ENCODE measurements around the gene WDR83.

The WDR83 gene

DNA sequence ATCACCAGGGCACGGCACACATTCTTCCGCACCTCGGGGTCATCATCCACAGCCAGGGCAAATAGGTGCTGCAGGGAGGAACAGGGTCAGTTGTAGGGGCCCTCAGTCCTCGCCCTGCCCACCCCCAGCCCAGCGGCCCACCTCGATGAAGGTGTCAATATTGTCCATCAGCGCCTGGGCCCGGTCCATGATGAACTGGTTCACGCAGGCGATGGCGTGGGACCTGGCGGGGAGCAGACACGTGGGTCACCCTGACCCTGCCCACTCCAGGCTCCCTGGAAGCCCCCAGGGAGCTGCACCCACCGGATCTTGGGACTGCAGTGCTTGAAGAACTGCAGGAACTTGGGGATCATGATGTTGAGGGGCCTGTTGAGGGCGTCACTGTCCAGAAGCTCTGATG lies 48.5 kb downstream of the WDR83 start:
- no peak for DNase-seq (ENCODE audit: low read depth)

DNA sequence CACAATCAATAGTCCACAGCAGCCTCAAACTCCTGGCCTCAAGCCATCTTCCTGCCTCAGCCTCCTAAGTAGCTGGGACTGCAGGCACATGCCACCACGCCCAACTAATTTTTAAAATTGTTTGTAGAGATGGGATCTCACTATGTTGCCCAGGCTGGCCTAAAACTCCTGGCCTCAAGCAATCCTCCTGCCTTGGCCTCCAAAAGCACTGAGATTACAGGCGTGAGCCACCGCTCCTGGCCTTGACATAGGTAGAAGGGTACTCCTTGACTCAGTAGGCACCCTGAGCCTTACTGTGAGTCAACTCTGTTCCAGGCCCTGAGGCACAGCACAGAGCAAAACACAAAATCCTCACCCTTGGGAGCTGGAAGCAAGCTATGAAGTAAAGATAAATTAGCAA lies 49.3 kb downstream of the WDR83 start:
- DNase-seq (ENCODE audit: low read depth) = no peak

DNA sequence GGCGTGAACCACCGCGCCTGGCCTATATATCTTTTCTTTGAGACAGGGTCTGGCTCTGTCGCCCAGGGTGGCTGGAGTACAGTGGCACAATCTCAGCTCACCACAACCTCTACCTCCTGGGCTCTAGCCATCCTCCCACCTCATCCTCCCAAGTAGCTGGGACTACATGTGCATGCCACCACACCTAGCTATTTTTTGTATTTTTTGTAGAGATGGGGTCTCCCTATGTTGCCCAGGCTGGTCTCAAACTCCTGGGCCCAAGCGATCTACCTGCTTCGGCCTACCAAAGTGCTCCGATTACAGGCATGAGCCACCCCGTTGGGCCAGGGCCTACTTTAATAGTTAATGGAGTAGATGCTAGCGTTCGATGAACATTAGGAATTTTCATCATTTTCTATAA lies 53.7 kb downstream of the WDR83 start:
- no peak for DNase-seq (ENCODE audit: low read depth)

DNA sequence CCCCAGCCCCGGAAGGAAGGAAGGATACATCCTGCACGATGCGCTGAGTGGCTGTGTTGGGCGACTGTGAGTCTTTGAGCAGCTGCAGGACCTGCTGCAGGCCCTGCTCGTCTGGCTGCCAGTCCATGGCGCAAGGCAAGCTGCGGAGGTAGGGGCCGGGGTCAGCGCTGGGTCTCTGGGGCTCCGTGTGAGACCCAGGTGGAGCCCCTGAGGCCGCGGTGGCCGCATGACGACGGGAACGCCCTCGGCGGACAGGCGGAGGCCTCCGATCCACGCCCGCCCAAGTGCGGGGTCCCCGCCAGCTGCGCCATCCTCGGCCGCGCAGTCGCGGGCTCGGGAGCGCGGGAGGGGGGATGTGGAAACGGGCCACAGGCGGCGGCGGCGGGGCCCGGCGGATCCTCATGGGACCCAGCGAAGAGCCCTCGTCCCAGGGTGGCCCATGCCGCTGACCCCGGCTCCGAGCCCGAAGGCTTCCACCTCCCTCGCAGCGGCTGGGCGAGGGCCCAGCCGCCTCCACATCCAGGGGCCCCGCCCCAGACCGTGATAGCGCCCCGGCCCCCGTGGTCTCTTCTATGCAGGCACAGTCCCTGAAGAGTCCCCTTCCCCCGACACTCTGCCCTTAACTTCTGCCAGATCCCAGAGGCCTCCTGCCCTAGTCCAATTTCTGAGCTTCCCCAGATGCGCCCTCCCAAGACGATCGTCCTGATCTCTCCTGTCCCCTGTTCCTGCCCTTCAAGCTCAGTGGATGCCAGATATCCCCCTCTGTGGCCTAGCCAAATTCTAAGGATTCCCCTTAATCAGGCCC lies 54.4 kb downstream of the WDR83 start:
- DNase-seq (ENCODE audit: low read depth) = peak; percentile 42

DNA sequence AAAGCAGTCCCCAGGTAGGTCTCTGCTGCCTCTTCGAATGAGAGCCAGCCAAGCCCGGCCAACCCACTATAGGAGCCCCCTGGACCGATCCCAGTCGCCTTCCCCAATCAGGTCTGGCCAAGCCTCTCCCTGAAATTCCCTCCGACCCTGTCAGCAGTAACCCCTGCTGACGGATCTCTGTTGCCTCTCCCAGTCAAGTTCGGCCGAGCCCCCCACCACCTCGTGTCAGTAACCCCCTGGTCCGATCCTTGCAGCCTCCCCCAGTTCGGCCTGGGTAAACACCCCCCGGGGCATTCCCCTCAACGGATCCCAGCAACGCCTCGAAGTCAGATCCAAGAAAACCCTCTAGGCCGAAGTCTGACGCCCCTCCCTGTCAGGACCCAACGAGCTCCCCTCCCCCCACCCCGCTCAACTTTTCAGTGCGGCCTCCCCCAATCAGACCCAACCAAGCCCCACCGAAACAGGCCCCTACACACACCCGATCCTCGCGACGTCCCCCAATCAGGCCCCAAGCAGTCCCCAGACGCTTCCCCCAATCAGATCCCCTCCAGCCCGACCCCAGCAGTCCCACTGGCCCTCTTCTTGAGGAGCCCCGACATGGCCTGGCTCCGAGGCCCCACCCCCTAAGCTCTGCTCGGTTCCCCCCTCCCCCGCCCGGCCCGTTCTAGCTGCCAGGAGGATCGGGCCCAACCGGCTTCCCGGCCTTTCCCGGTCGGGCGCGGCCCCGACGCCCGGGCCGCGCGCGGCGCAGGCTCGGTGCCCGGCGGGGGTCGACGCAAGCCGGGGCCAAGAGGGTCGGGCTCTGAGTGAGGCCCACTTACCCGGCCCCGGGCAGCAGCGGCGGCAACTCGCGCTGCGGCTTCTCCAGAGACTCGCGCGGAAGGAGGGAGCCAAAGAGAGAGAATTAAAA lies 55.3 kb downstream of the WDR83 start:
- DNase-seq (ENCODE audit: low read depth) = peak; percentile 88

DNA sequence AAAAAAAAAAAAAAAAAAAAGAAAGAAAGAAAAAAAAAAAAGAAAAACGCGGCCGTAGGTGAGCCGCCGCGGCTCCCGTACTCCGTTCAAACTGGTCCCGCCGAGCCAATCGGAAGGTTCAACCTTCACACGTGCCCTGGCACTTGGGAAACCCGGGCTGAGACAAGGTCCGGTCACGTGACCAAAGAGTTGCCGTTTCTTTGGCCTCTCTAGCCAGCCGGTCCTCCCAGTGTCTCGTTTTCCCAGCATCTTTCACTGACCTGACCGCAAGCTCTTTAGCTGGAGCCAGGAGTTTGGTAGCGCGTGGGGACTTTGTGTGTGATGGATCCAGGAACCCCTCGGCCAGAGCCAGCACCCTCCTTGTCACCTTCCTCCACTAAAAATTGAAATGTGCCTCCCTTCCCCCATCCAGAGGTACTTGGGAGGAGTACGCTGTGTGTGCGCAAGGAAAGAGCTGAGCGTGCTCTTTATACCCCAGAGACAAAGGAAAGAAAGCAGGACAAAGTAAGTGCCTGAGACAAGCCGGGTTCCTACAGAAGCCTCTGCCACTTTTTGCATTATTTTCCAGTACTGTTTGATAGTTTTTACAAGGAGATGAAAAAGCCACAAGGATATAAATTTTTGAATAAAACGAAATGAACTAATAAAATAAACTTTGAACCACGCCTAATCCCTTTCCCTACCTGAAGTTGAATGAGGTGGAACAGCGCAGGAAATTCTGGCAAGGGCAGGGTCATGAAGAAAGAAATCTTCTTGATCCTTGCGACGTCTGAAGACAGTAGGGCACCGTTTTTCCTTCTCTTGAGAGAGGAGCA lies 56.2 kb downstream of the WDR83 start:
- peak; percentile 99 for DNase-seq (ENCODE audit: low read depth)

DNA sequence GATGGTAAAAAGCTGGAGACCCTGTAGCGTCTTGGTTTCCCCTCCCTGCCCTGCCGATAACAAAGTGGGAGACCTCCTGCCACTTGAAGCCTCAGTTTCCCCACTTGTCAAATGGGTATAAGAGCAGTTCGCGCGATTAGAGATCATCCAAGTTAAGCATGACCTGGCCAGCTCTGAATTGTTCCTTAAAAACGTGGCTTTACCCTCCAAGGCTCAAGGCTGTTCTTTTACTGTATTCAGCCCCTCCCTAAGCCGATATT lies 56.7 kb downstream of the WDR83 start:
- DNase-seq (ENCODE audit: low read depth) = peak; percentile 30

DNA sequence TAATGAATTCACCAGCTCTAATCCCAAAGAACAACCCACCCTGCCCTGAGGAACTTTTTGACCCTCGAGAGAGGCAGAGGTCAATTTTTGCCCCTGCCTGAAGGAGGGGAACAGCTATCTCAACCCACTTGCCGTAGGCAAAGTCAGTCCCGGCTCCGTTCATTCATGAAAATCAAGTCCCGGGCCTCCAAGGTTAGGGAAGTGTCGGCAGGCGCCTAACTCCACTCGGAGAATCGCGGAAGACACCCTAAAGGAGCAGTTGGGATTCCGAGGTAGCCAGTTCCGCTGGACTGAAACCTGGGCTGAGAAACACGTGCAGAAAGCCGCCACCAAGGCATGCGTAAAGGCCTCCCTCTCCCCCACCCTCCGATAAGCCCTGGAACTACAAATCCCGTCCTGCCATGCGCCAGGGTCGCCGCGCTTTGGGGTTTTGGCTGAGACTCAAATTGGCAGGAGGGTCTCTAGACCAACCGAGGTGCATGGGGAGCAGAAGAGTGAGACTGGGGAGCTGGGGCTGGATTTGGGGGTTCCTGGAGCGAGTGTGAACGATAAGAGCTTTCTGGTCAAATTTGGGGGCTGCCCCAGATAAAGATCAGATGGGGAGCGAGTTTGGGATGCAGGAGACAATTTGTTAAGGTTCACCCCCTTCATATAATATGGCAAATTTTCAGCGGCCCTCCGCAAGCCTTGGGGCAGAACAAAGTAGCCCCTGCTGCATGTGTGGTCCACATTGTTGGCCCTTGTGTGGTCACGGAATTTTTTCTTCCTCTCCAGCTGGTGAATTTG lies 57.2 kb downstream of the WDR83 start, which contains the start of gene TNPO2:
TNPO2 (minus strand) TSS at position 292 of the 786 bp plus-strand sequence. CDS start 2,955 bp downstream, outside the sequence.
- DNase-seq (ENCODE audit: low read depth) = peak; percentile 71

Data from iris pigment epithelial cell (primary cell).